WTC11 (cell line): ENCODE measurements around the gene UTP4. TPM values are rescaled to one million over a fixed set of nuclear protein-coding genes. Genes with fewer than 3 reads are reported as not detected.

ENCODE experiments used
- AFF4 ChIP-seq: sonication (generic); formaldehyde crosslinking; IDR thresholded peaks from 2 replicates; pipeline ENCODE4 v1.8.1; 2023; ENCODE audit warnings: mild to moderate bottlenecking, missing genetic modification reagents, borderline replicate concordance
- ARID4B ChIP-seq: sonication (generic); formaldehyde crosslinking; IDR thresholded peaks from 2 replicates; pipeline ENCODE4 v1.8.0; 2023; ENCODE audit warnings: missing genetic modification reagents, mild to moderate bottlenecking, borderline replicate concordance
- ATF6 ChIP-seq: sonication (generic); formaldehyde crosslinking; IDR thresholded peaks from 2 replicates; pipeline ENCODE4 v1.8.1; 2023; ENCODE audit warnings: mild to moderate bottlenecking, missing genetic modification reagents
- E2F4 ChIP-seq: sonication (generic); formaldehyde crosslinking; IDR thresholded peaks from 2 replicates; pipeline ENCODE4 v1.8.1; 2022; ENCODE audit warnings: low read depth, mild to moderate bottlenecking, moderate library complexity, missing genetic modification reagents, borderline replicate concordance
- E2F5 ChIP-seq: sonication (generic); formaldehyde crosslinking; IDR thresholded peaks from 2 replicates; pipeline ENCODE4 v1.8.1; 2022; ENCODE audit warnings: mild to moderate bottlenecking, moderate library complexity, missing genetic modification reagents
- FOXK1 ChIP-seq: sonication (generic); formaldehyde crosslinking; IDR thresholded peaks from 2 replicates; pipeline ENCODE4 v1.8.0; 2022; ENCODE audit warnings: mild to moderate bottlenecking, moderate library complexity, missing genetic modification reagents
- NFYB ChIP-seq: sonication (generic); formaldehyde crosslinking; conservative IDR thresholded peaks from 2 replicates; pipeline ENCODE4 v1.8.0; 2022; ENCODE audit warnings: low read depth, missing genetic modification reagents
- SMAD4 ChIP-seq: sonication (generic); formaldehyde crosslinking; IDR thresholded peaks from 2 replicates; pipeline ENCODE4 v1.8.0; 2022; ENCODE audit warnings: mild to moderate bottlenecking, missing genetic modification reagents
- ZNF121 ChIP-seq: sonication (generic); formaldehyde crosslinking; IDR thresholded peaks from 2 replicates; pipeline ENCODE4 v1.8.0; 2023; ENCODE audit warnings: missing genetic modification reagents
- ZNF219 ChIP-seq: sonication (generic); formaldehyde crosslinking; IDR thresholded peaks from 2 replicates; pipeline ENCODE4 v1.8.0; 2023; ENCODE audit warnings: missing genetic modification reagents, mild to moderate bottlenecking, borderline replicate concordance
- ZNF232 ChIP-seq: sonication (generic); formaldehyde crosslinking; IDR thresholded peaks from 2 replicates; pipeline ENCODE4 v1.8.0; 2022; ENCODE audit warnings: mild to moderate bottlenecking, missing genetic modification reagents
- ZNF281 ChIP-seq: sonication (generic); formaldehyde crosslinking; IDR thresholded peaks from 2 replicates; pipeline ENCODE4 v1.8.0; 2023; ENCODE audit warnings: mild to moderate bottlenecking, missing genetic modification reagents
- total RNA-seq: library from RNA; stranded (reverse); gene quantifications from 3 replicates; pipeline ENCODE4 v1.2.3, GENCODE V29; 2021

The UTP4 gene
- total RNA-seq, 1 experiment from 2014 or later: 85.7 TPM

- TF ChIP-seq NFYB (CRISPR knock-in tag) (no peak), FOXK1 (CRISPR knock-in tag) (no peak), SMAD4 (CRISPR knock-in tag) (no peak), ARID4B (no peak), E2F5 (CRISPR knock-in tag) (no peak), ZNF232 (0 out of 2 replicates have a peak, but pooled peaks have one; percentile 23), ZNF281 (CRISPR knock-in tag) (no peak; the same call in 1 of the 2 replicates), E2F4 (CRISPR knock-in tag) (no peak), ZNF121 (CRISPR knock-in tag) (no peak), AFF4 (CRISPR knock-in tag) (no peak), ATF6 (CRISPR knock-in tag) (no peak), ZNF219 (CRISPR knock-in tag) (no peak)
Observed at GRCh38 chr16:69131839-69132423, 518 bp upstream of the UTP4 start (continued).
